ENCODE results near the gene LRIG1. TPM values are rescaled to one million over a fixed set of nuclear protein-coding genes. Genes with fewer than 3 reads are reported as not detected.
"Not testable (repeated sequence)": the region's sequence is repeated elsewhere in the genome, so short reads cannot be mapped to it uniquely, and the experiment has no call there.

The LRIG1 gene
- total and polyA plus RNA-seq, 2 donors (not counting 1 experiment from before 2014, with no cell fraction given), result 27.9 to 104 TPM

- TF ChIP-seq EZH2 (IDR thresholded peaks at IDR 0.05; ENCODE audit: low read length, missing control alignments) (no peak), CTCF (conservative IDR thresholded peaks at IDR 0.05 in 1 of 2, IDR thresholded peaks at IDR 0.05 in 1 of 2; ENCODE audit: low read depth in 1 of 2, low read length in 2 of 2) (no peak)
- no peaks in the 10 kb centered on the region for H3K9me3 ChIP-seq (ENCODE audit: control insufficient read depth, insufficient read depth, low read depth, low read length)
Observed at GRCh38 chr3:66426135-66426534, 74.7 kb downstream of the LRIG1 start.

GRCh38 chr3:66425576-66426114 lies 75.2 kb downstream of the LRIG1 start:
- H3K4me1 ChIP-seq (ENCODE audit: control insufficient read depth, extremely low read depth, insufficient read depth, low read length), result peaks cover 20% of the 10 kb centered on the region
- H3K9me3 ChIP-seq (ENCODE audit: control insufficient read depth, insufficient read depth, low read depth, low read length), result no peaks in the 10 kb centered on the region
- DNase-seq (ENCODE audit: low read depth in 2 of 2), result no peak
- no peak overlapping the region for H3K4me3 ChIP-seq (replicated peaks in 1 of 4; ENCODE audit: control extremely low read depth in 1 of 4, insufficient read depth in 1 of 4, low read depth in 3 of 4, low read length in 4 of 4)
- H2AFZ ChIP-seq (ENCODE audit: low read length), result no peak overlapping the region
- H4K20me1 ChIP-seq (ENCODE audit: control insufficient read depth, extremely low read depth, insufficient read depth, low read length), result no peaks in the 10 kb centered on the region
- peaks cover 10% of the 10 kb centered on the region for H3K79me2 ChIP-seq (ENCODE audit: control insufficient read depth, insufficient read depth, low read length)
- no peaks in the 10 kb centered on the region for H3K27me3 ChIP-seq (ENCODE audit: control insufficient read depth, insufficient read depth, low read length)
- H3K4me2 ChIP-seq (ENCODE audit: extremely low read depth, insufficient read depth, low read length), result no peak overlapping the region
- no peak overlapping the region for H3K9ac ChIP-seq (ENCODE audit: insufficient read depth, low read length)
- no peak overlapping the region for H3K27ac ChIP-seq (ENCODE audit: insufficient read depth, low read length)
- no peak for TF ChIP-seq EZH2 (IDR thresholded peaks at IDR 0.05; ENCODE audit: low read length, missing control alignments)
- H3K36me3 ChIP-seq (ENCODE audit: control insufficient read depth, insufficient read depth, low read length), result no peaks in the 10 kb centered on the region

More at GRCh38 chr3:66426135-66426534, 74.7 kb downstream of the LRIG1 start:
- DNase-seq (ENCODE audit: low read depth in 2 of 2), result no peak
- H3K36me3 ChIP-seq (ENCODE audit: control insufficient read depth, insufficient read depth, low read length), result no peaks in the 10 kb centered on the region
- no peak overlapping the region for H2AFZ ChIP-seq (ENCODE audit: low read length)
- no peak overlapping the region for H3K4me2 ChIP-seq (ENCODE audit: extremely low read depth, insufficient read depth, low read length)
- H3K9ac ChIP-seq (ENCODE audit: insufficient read depth, low read length), result no peak overlapping the region
- no peaks in the 10 kb centered on the region for H3K27me3 ChIP-seq (ENCODE audit: control insufficient read depth, insufficient read depth, low read length)
- no peaks in the 10 kb centered on the region for H4K20me1 ChIP-seq (ENCODE audit: control insufficient read depth, extremely low read depth, insufficient read depth, low read length)
- H3K27ac ChIP-seq (ENCODE audit: insufficient read depth, low read length), result no peak overlapping the region
- H3K4me3 ChIP-seq (replicated peaks in 1 of 4; ENCODE audit: control extremely low read depth in 1 of 4, insufficient read depth in 1 of 4, low read depth in 3 of 4, low read length in 4 of 4), result no peak overlapping the region
- H3K79me2 ChIP-seq (ENCODE audit: control insufficient read depth, insufficient read depth, low read length), result peaks cover 10% of the 10 kb centered on the region
- peaks cover 22% of the 10 kb centered on the region for H3K4me1 ChIP-seq (ENCODE audit: control insufficient read depth, extremely low read depth, insufficient read depth, low read length)

- peaks cover 8% of the 10 kb centered on the region for H3K79me2 ChIP-seq (ENCODE audit: control insufficient read depth, insufficient read depth, low read length)
- no peak for TF ChIP-seq EZH2 (IDR thresholded peaks at IDR 0.05; ENCODE audit: low read length, missing control alignments)
- no peaks in the 10 kb centered on the region for H4K20me1 ChIP-seq (ENCODE audit: control insufficient read depth, extremely low read depth, insufficient read depth, low read length)
Observed at GRCh38 chr3:66425032-66425431, 75.8 kb downstream of the LRIG1 start.

GRCh38 chr3:66423791-66424190 lies 77.0 kb downstream of the LRIG1 start:
- Histone ChIP-seq H4K20me1 (ENCODE audit: control insufficient read depth, extremely low read depth, insufficient read depth, low read length) (no peaks in the 10 kb centered on the region), H3K79me2 (ENCODE audit: control insufficient read depth, insufficient read depth, low read length) (peaks cover 8% of the 10 kb centered on the region), H2AFZ (ENCODE audit: low read length) (no peak overlapping the region), H3K9me3 (ENCODE audit: control insufficient read depth, insufficient read depth, low read depth, low read length) (no peaks in the 10 kb centered on the region), H3K27me3 (ENCODE audit: control insufficient read depth, insufficient read depth, low read length) (no peaks in the 10 kb centered on the region), H3K4me3 (replicated peaks in 1 of 4; ENCODE audit: control extremely low read depth in 1 of 4, insufficient read depth in 1 of 4, low read depth in 3 of 4, low read length in 4 of 4) (no peak overlapping the region), H3K4me1 (ENCODE audit: control insufficient read depth, extremely low read depth, insufficient read depth, low read length) (peaks cover 12% of the 10 kb centered on the region), H3K27ac (ENCODE audit: insufficient read depth, low read length) (peak overlapping the region; percentile 26), H3K36me3 (ENCODE audit: control insufficient read depth, insufficient read depth, low read length) (no peaks in the 10 kb centered on the region), H3K4me2 (ENCODE audit: extremely low read depth, insufficient read depth, low read length) (no peak overlapping the region), H3K9ac (ENCODE audit: insufficient read depth, low read length) (no peak overlapping the region)
- TF ChIP-seq CTCF (conservative IDR thresholded peaks at IDR 0.05 in 1 of 2, IDR thresholded peaks at IDR 0.05 in 1 of 2; ENCODE audit: low read depth in 1 of 2, low read length in 2 of 2) (peak in 1 of 2 donors; percentile 3), EZH2 (IDR thresholded peaks at IDR 0.05; ENCODE audit: low read length, missing control alignments) (no peak)
- DNase-seq (ENCODE audit: low read depth in 2 of 2), result peak; percentile 74 to 87

More at GRCh38 chr3:66425032-66425431, 75.8 kb downstream of the LRIG1 start:
- peak overlapping the region; percentile 46 for H3K4me2 ChIP-seq (ENCODE audit: extremely low read depth, insufficient read depth, low read length)
- no peak overlapping the region for H2AFZ ChIP-seq (ENCODE audit: low read length)
- no peaks in the 10 kb centered on the region for H3K9me3 ChIP-seq (ENCODE audit: control insufficient read depth, insufficient read depth, low read depth, low read length)
- no peaks in the 10 kb centered on the region for H3K36me3 ChIP-seq (ENCODE audit: control insufficient read depth, insufficient read depth, low read length)
- DNase-seq (ENCODE audit: low read depth in 2 of 2), result peak in 1 of 2 donors; percentile 72
- peak overlapping the region; percentile 13 for H3K27ac ChIP-seq (ENCODE audit: insufficient read depth, low read length)
- H3K4me1 ChIP-seq (ENCODE audit: control insufficient read depth, extremely low read depth, insufficient read depth, low read length), result peaks cover 20% of the 10 kb centered on the region
- H3K9ac ChIP-seq (ENCODE audit: insufficient read depth, low read length), result no peak overlapping the region
- H3K27me3 ChIP-seq (ENCODE audit: control insufficient read depth, insufficient read depth, low read length), result no peaks in the 10 kb centered on the region
- H3K4me3 ChIP-seq (replicated peaks in 1 of 4; ENCODE audit: control extremely low read depth in 1 of 4, insufficient read depth in 1 of 4, low read depth in 3 of 4, low read length in 4 of 4), result no peak overlapping the region

GRCh38 chr3:66421893-66422292 lies 78.9 kb downstream of the LRIG1 start:
- H3K4me1 ChIP-seq (ENCODE audit: control insufficient read depth, extremely low read depth, insufficient read depth, low read length); H3K27ac ChIP-seq (ENCODE audit: insufficient read depth, low read length); H3K9ac ChIP-seq (ENCODE audit: insufficient read depth, low read length); H3K9me3 ChIP-seq (ENCODE audit: control insufficient read depth, insufficient read depth, low read depth, low read length); H4K20me1 ChIP-seq (ENCODE audit: control insufficient read depth, extremely low read depth, insufficient read depth, low read length); DNase-seq (ENCODE audit: low read depth in 2 of 2); H3K36me3 ChIP-seq (ENCODE audit: control insufficient read depth, insufficient read depth, low read length); H2AFZ ChIP-seq (ENCODE audit: low read length); H3K79me2 ChIP-seq (ENCODE audit: control insufficient read depth, insufficient read depth, low read length); H3K4me3 ChIP-seq (replicated peaks in 1 of 4; ENCODE audit: control extremely low read depth in 1 of 4, insufficient read depth in 1 of 4, low read depth in 3 of 4, low read length in 4 of 4); H3K27me3 ChIP-seq (ENCODE audit: control insufficient read depth, insufficient read depth, low read length); H3K4me2 ChIP-seq (ENCODE audit: extremely low read depth, insufficient read depth, low read length): not testable (repeated sequence)
